Immature natural killer cell (primary cell): ENCODE measurements around the gene TJP3. TPM values are rescaled to one million over a fixed set of nuclear protein-coding genes. Genes with fewer than 3 reads are reported as not detected.

Experiments used
- DNase-seq, 3 donors: peaks; one replicate each; pipeline ENCODE4 v3.0.0; 2022; ENCODE audit warnings: mixed read lengths in 1 of 3
- H3K27ac Mint-ChIP-seq, 6 donors: one replicate each; pipeline ENCODE4 v1.8.0; 2020; ENCODE audit warnings: mixed read lengths in 6 of 6, mild to moderate bottlenecking in 5 of 6, inconsistent platforms in 4 of 6, moderate library complexity in 3 of 6
- H3K27me3 Mint-ChIP-seq, 3 donors: one replicate each; pipeline ENCODE4 v1.8.0; 2020 to 2021; ENCODE audit warnings: low read depth in 3 of 3, mild to moderate bottlenecking in 3 of 3, mixed read lengths in 3 of 3, moderate library complexity in 3 of 3, inconsistent platforms in 1 of 3
- H3K36me3 Mint-ChIP-seq, 3 donors: one replicate each; pipeline ENCODE4 v1.8.0; 2020; ENCODE audit warnings: mixed read lengths in 3 of 3, inconsistent platforms in 2 of 3, mild to moderate bottlenecking in 2 of 3
- H3K4me1 Mint-ChIP-seq, 2 donors: one replicate each; pipeline ENCODE4 v1.8.0; 2020; ENCODE audit warnings: inconsistent platforms in 2 of 2, mild to moderate bottlenecking in 2 of 2, mixed read lengths in 2 of 2, moderate library complexity in 1 of 2
- H3K4me3 Mint-ChIP-seq, 5 donors: one replicate each; pipeline ENCODE4 v1.8.0; 2020; ENCODE audit warnings: mild to moderate bottlenecking in 5 of 5, mixed read lengths in 5 of 5, inconsistent platforms in 3 of 5, moderate library complexity in 3 of 5
- H3K9me3 Mint-ChIP-seq, 6 donors: one replicate each; pipeline ENCODE4 v1.8.0; 2020; ENCODE audit warnings: mild to moderate bottlenecking in 6 of 6, mixed read lengths in 6 of 6, inconsistent platforms in 4 of 6, moderate library complexity in 3 of 6
- polyA plus RNA-seq, 3 donors: library from polyadenylated mRNA; unstranded; fragments of 300-500 nt; fragmentation: Illumina TruSeq; gene quantifications; one replicate each; pipeline ENCODE4 v1.2.3, GENCODE V29; 2021

TJP3 gene
- polyA plus RNA-seq, 3 donors from 2014 or later, result 0.34 TPM; not detected in 2

- no peak overlapping the region for H3K27ac Mint-ChIP-seq
- H3K27me3 Mint-ChIP-seq, result peaks cover 0 to 2% (median 0%) of the 10 kb centered on the region in 3 donors
- H3K4me3 Mint-ChIP-seq, result no peak overlapping the region
- peaks cover 6 to 14% of the 10 kb centered on the region in 2 donors for H3K4me1 Mint-ChIP-seq
- DNase-seq, result no peak
- no peaks in the 10 kb centered on the region for H3K9me3 Mint-ChIP-seq
- H3K36me3 Mint-ChIP-seq, result peaks cover 4% of the 10 kb centered on the region in 3 donors
Observed at GRCh38 chr19:3770136-3770999, 62.2 kb downstream of the TJP3 start.

GRCh38 chr19:3771000-3771905, 63.1 kb downstream of the TJP3 start:
- H3K9me3 Mint-ChIP-seq, result no peaks in the 10 kb centered on the region
- peaks cover 3 to 4% (median 4%) of the 10 kb centered on the region in 3 donors for H3K36me3 Mint-ChIP-seq
- DNase-seq, result no peak

GRCh38 chr19:3771906-3772455, 63.8 kb downstream of the TJP3 start, which contains the start of gene RAX2:
TSS of gene RAX2 (minus strand) at chr19:3772228. CDS start at chr19:3771742, 486 bp downstream.
- no peak within 1 kb of the TSS for H3K4me3 Mint-ChIP-seq
- no peaks in the 10 kb centered on the region for H3K9me3 Mint-ChIP-seq
- H3K27me3 Mint-ChIP-seq, result no peaks in the 10 kb centered on the region
- peaks cover 0 to 4% (median 4%) of the 10 kb centered on the region in 3 donors for H3K36me3 Mint-ChIP-seq
- DNase-seq, result no peak
- peaks cover 5 to 14% of the 10 kb centered on the region in 2 donors for H3K4me1 Mint-ChIP-seq
- peak within 1 kb of the TSS in 1 of 6 donors; percentile 41 for H3K27ac Mint-ChIP-seq

More at GRCh38 chr19:3771000-3771905, 63.1 kb downstream of the TJP3 start:
- H3K27ac Mint-ChIP-seq, result peak overlapping the region in 1 of 6 donors; percentile 41
- H3K4me3 Mint-ChIP-seq, result no peak overlapping the region
- H3K27me3 Mint-ChIP-seq, result peaks cover 0 to 2% (median 0%) of the 10 kb centered on the region in 3 donors
- peaks cover 7 to 14% of the 10 kb centered on the region in 2 donors for H3K4me1 Mint-ChIP-seq

- Mint-ChIP-seq H3K36me3 (peaks cover 0 to 4% (median under 1%) of the 10 kb centered on the region in 3 donors), H3K4me1 (peaks cover 5 to 14% of the 10 kb centered on the region in 2 donors), H3K4me3 (no peak overlapping the region), H3K27ac (peak overlapping the region in 3 of 6 donors; percentile 23 to 73 (median 72)), H3K27me3 (no peaks in the 10 kb centered on the region), H3K9me3 (no peaks in the 10 kb centered on the region)
- no peak for DNase-seq
Observed at GRCh38 chr19:3773814-3774515, 65.8 kb downstream of the TJP3 start.

- Mint-ChIP-seq H3K36me3 (peaks cover 0 to 4% (median 0%) of the 10 kb centered on the region in 3 donors), H3K27me3 (no peaks in the 10 kb centered on the region), H3K27ac (peak overlapping the region in 2 of 6 donors; percentile 53 to 73), H3K4me3 (no peak overlapping the region), H3K4me1 (peaks cover 5 to 14% of the 10 kb centered on the region in 2 donors), H3K9me3 (no peaks in the 10 kb centered on the region)
- DNase-seq, result no peak
Observed at GRCh38 chr19:3774621-3775373, 66.6 kb downstream of the TJP3 start.

GRCh38 chr19:3775374-3775711, 67.2 kb downstream of the TJP3 start:
- peaks cover 0 to 4% (median 0%) of the 10 kb centered on the region in 3 donors for H3K36me3 Mint-ChIP-seq
- H3K27ac Mint-ChIP-seq, result no peak overlapping the region
- H3K4me3 Mint-ChIP-seq, result no peak overlapping the region
- H3K27me3 Mint-ChIP-seq, result no peaks in the 10 kb centered on the region
- DNase-seq, result no peak
- H3K4me1 Mint-ChIP-seq, result peaks cover 5 to 14% of the 10 kb centered on the region in 2 donors
- H3K9me3 Mint-ChIP-seq, result no peaks in the 10 kb centered on the region

- no peak for DNase-seq
- peaks cover 6 to 15% of the 10 kb centered on the region in 2 donors for H3K4me1 Mint-ChIP-seq
- H3K36me3 Mint-ChIP-seq, result peaks cover under 1 to 5% (median 1%) of the 10 kb centered on the region in 3 donors
- no peak overlapping the region for H3K27ac Mint-ChIP-seq
- H3K27me3 Mint-ChIP-seq, result peaks cover 0 to 2% (median 0%) of the 10 kb centered on the region in 3 donors
- peaks cover 0 to under 1% (median 0%) of the 10 kb centered on the region in 6 donors for H3K9me3 Mint-ChIP-seq
- no peak overlapping the region for H3K4me3 Mint-ChIP-seq
Observed at GRCh38 chr19:3775831-3776230, 67.6 kb downstream of the TJP3 start.

- DNase-seq, result no peak
- Mint-ChIP-seq H3K27ac (peak overlapping the region in 2 of 6 donors; percentile 68 to 84), H3K4me1 (peaks cover 13 to 23% of the 10 kb centered on the region in 2 donors), H3K9me3 (peaks cover 0 to 7% (median 0%) of the 10 kb centered on the region in 6 donors), H3K27me3 (peaks cover 0 to 3% (median 0%) of the 10 kb centered on the region in 3 donors), H3K36me3 (peaks cover 8 to 12% (median 9%) of the 10 kb centered on the region in 3 donors), H3K4me3 (no peak overlapping the region)
Observed at GRCh38 chr19:3776479-3777040, 68.4 kb downstream of the TJP3 start.

GRCh38 chr19:3778104-3778867, 70.1 kb downstream of the TJP3 start:
- H3K27me3 Mint-ChIP-seq, result peaks cover 0 to 3% (median 2%) of the 10 kb centered on the region in 3 donors
- H3K36me3 Mint-ChIP-seq, result peaks cover 21 to 25% (median 21%) of the 10 kb centered on the region in 3 donors
- H3K4me3 Mint-ChIP-seq, result no peak overlapping the region
- peaks cover 22 to 32% of the 10 kb centered on the region in 2 donors for H3K4me1 Mint-ChIP-seq
- DNase-seq, result no peak
- H3K9me3 Mint-ChIP-seq, result peaks cover 0 to 16% (median 6%) of the 10 kb centered on the region in 6 donors
- H3K27ac Mint-ChIP-seq, result peak overlapping the region in 1 of 6 donors; percentile 11

GRCh38 chr19:3778899-3779723, 70.9 kb downstream of the TJP3 start:
- DNase-seq, result no peak
- peaks cover 21 to 29% (median 26%) of the 10 kb centered on the region in 3 donors for H3K36me3 Mint-ChIP-seq
- H3K27me3 Mint-ChIP-seq, result peaks cover 3 to 5% (median 5%) of the 10 kb centered on the region in 3 donors
- H3K4me3 Mint-ChIP-seq, result no peak overlapping the region
- peaks cover 0 to 16% (median 6%) of the 10 kb centered on the region in 6 donors for H3K9me3 Mint-ChIP-seq
- peaks cover 25 to 32% of the 10 kb centered on the region in 2 donors for H3K4me1 Mint-ChIP-seq
- no peak overlapping the region for H3K27ac Mint-ChIP-seq
